Kidney capillary endothelial cell (primary cell): ENCODE results near the gene RAPGEF1.

Source experiments
- DNase-seq: peaks from one replicate; pipeline ENCODE4 v3.0.0-alpha.2; 2018; ENCODE audit warnings: low spot score

The RAPGEF1 gene

GRCh38 chr9:131707733-131708157 is 32.1 kb downstream of the RAPGEF1 start:
- DNase-seq: peak; percentile 67

GRCh38 chr9:131707050-131707449 is 32.8 kb downstream of the RAPGEF1 start:
- no peak for DNase-seq

DNA sequence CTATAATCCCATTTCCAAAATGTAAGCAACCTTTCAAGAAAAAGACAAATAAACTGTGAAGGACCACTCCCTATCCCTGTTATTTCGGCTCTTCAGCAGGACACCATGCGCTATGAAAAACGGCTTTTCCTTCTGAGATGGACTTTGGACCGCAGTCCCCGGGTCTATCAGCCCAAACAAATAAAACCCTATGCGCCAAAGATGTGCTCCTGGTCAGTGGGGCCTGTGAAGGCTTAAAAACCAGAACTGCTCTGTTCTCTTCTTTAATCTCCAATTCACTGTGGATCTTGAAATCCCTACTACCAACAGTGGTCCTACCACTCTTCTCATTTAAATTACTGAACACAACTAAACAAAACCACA is 33.3 kb downstream of the RAPGEF1 start:
- no peak for DNase-seq

DNA sequence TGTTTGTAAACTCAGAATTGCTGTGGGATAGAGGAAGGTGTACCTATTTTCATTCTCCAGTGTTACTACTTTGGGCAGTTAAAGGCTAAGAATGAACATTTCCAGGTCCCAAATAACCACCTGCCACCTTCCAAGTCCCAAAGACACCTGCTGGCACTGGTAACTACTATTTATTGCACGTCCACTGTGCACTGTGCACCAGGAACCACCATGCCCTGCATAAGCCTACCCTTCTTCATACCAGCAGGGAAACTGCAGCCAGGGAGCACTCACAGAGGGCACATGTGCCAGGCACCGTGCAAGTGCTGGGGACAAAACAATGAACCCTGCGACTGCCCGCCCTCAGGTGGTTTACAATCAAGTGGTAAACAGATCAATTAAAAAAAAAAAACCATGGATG is 34.9 kb downstream of the RAPGEF1 start:
- DNase-seq: no peak

GRCh38 chr9:131704141-131704983 is 35.5 kb downstream of the RAPGEF1 start:
- DNase-seq: no peak

GRCh38 chr9:131703697-131704096 is 36.2 kb downstream of the RAPGEF1 start:
- DNase-seq: no peak

- no peak for DNase-seq
Observed at GRCh38 chr9:131702911-131703310, 37.0 kb downstream of the RAPGEF1 start.

DNA sequence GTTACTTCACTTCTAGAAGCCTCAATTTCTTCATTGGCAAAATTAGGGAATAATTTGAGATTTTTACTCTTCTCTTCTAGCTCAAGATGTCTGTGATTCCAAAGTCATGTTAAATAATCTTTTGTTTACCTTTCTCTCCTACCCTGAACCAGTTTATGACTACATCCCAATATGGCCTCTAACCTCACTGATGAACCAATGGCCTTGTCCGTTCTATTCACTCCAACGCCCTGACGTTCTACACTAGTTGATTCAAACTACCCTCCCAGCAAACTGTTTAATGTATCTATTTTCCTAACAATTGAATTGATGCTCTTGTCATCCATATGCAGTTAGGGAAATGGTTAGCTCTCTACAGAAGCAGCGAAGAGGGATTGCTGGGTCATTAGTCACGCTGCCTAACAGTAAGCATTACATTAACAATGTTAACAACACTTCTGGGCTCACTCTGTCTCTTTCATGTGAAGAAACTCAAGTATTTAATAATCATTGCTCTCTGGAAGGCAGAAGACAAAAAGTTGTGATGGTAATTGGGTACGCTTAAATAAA is 38.0 kb downstream of the RAPGEF1 start:
- DNase-seq: no peak

DNA sequence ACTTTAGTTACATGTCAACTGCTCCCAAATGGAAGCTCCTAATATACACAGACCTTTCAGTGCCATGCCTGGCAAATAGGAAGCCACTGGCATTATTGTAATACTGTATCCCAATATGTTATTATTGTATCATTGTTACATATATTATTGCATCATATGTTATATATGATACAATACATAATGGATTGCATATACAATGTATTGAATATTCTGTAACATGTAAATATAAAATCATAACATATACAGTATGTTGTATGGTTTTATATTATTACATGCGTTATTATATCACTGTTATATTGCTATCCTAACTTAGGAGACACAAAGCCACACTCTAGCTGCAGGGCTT is 38.5 kb downstream of the RAPGEF1 start:
- DNase-seq: no peak

DNA sequence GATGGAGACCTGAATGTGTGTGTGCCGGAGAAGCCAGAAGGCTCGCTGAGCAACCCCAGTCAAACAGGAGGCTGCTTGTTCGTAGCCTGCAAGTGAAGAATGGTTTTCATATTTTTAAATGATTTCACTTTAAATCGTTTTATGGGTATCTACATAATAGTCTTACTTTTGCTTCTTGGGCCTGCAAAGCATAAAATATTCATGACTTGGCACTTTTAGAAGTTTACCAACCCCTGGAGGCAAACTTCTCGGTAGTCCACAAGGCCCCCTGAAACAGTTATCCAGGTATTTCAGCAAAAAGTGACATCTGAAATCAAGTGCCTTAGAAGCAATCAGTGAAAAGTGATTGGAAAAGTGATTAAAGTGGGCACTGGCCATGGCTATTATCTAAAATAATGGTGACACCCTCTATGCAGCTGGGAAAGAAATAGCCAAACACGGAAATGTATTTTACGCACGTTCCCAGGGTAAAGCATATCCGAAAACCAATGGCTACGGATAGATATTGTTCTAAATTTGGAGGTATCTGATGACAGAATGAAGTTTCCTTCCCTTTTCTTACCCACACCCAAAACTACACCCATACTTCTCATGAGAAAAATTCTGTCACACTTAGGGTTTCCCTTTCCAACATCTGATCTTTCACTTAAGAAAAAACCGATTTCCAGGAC is 39.0 kb downstream of the RAPGEF1 start:
- no peak for DNase-seq

DNA sequence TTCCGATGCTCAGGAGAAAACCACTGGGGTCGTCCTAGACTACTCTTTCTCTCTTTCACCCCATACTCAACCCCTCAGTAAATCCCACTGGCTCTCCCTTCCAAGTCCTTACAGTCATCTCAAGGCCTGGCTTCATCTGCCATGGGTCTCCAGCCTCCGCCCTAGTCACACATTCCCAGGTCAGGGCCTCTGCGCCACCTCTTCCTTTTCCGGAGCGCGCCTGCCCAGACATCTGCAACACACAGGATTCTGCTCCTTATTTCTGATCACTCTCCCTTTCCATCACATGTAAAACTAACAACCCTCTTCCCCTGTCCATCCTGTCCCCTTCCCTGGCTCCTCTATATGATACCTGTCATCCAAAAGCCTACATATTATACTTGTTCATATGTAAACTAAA is 39.8 kb downstream of the RAPGEF1 start:
- no peak for DNase-seq

DNA sequence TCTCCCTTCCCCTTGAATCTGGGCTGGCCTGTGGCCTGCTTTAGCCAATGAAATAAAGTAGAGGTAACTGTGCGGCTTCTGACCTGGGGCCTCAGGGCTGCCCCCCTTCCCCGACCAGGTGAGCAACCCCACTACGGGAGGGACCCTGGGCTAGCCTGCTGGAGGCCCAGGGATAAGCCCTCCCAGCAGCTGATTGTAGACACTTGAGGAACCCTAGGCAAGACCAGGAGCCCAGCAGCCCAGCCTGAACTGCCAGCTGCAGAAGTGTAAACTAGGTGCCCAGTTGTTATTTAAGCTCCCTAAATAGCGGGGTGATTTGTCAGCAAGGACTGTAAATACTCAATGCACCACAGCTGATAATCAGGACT is 41.3 kb downstream of the RAPGEF1 start:
- DNase-seq: no peak

GRCh38 chr9:131697908-131698617 is 41.8 kb downstream of the RAPGEF1 start:
- DNase-seq: no peak

- no peak for DNase-seq
Observed at GRCh38 chr9:131697097-131697496, 42.8 kb downstream of the RAPGEF1 start.

GRCh38 chr9:131695836-131696460 is 43.9 kb downstream of the RAPGEF1 start:
- no peak for DNase-seq

DNA sequence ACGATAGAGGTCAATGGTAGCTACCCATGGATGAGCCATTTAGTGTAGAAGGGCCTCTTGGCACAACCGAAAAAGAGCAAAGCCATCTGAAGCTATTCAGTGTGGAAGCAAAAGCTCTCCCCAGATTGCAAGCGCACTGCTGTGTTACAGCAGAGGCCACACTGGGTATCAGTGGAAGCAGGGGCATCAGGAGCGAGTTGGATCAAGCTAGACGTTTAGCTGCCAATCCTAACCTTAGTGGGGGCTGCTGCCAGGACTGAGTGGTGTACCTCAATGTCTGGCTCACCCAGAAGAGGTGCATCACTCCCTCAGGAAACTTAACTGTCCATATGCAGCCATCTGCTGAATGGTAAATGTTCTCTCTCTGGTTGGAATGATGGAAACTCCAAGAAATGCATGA is 44.5 kb downstream of the RAPGEF1 start:
- no peak for DNase-seq

- no peak for DNase-seq
Observed at GRCh38 chr9:131693651-131694597, 46.0 kb downstream of the RAPGEF1 start.

DNA sequence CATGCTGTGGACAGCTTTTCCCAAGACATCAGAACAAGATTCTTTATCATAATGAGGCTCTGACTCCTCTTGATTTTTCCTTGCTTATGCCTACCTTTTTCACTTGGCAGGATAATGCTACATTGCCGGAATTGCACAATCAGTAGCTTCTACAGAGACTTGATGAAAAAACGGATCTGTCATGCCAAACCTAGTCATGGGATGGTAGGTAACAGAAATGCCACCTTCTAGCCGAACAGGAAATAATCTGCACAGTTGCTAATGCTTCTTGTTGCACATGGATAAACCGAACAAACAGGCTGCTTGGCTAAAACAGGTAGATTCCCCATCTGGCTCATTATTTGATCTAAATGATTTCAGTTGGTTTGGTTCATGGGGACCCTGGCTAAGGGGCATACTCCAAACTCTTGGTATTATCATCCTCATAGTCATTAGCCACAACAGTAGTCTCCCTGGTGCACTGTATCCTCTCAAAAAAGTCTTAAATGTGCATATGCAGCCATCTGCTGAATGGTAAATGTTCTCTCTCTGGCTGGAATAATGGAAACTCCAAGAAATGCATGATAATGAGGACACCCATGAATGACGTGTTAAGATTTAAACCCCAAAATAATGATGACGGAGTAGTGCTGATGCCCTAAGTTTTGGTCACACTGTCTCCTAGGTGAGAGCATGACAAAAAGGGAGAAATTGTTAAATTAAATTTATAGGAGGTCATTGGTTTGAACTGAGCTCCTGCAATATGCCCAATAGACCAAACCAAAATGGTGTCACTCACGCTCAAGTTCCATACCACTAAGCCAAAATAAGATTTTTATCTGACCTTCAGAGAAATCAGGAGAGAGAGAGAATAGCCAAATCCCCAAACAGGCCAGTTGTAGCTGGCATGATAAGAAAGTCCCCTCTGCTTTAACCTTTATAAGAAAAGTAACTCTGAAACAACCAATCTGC is 47.0 kb downstream of the RAPGEF1 start:
- no peak for DNase-seq

- DNase-seq: no peak
Observed at GRCh38 chr9:131691969-131692611, 47.8 kb downstream of the RAPGEF1 start.
